GM18507 (cell line): Measurements from ENCODE around the gene DCX.
"Not testable (repeated sequence)": the region's sequence is repeated elsewhere in the genome, so short reads cannot be mapped to it uniquely, and the experiment has no call there.

Experiments used
- DNase-seq: peaks from one replicate; pipeline ENCODE4 v3.0.0; 2011; ENCODE audit warnings: low read depth; ENCODE audit not compliant: insufficient read length; ENCODE audit errors: extremely low spot score
- FAIRE-seq: peaks from 2 replicates; lab custom pipeline; 2011; peaks lifted over from hg19 to GRCh38; lab: Jason Lieb, UNC

Gene DCX

DNA sequence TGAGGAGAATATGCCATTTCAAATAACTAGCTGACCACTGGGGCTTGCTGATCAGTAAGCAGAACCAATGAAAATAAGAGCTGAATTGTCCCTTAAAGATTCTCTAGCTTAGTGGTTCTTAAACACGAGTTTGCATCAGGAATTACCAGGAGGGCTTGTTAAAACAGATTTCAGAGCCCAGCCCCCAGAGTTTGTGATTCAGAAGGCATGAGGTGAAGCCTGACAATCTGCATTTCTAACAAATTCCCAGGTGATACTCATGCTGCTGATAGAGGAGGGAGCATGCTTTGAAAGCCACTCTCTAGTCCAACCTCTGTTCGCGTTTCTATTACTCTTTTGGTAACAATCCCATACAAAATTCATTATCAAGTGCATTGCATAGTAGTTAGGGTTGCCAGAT is 35.5 kb downstream of the DCX start:
- no peak for FAIRE-seq

DNA sequence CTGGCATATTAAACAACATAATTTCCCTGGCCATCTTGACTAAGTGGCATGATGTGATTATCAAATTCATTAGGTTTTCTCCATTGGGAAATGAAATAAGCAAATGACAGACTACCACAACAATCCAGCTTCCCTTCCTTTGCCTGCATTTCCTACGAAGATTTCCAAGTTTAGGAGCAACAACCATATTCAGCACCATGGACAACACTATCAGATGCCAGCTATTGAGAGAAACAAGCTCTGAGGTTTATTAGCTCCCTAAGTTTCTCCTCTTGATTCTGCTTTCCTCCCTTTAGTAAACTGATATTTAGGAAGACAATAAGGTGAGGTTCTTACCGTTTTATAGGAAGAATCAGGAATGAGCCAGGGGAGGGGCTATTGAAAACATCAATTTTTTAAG is 36.2 kb downstream of the DCX start:
- DNase-seq (no peak), FAIRE-seq (no peak)

More for the DNA sequence above, 35.5 kb downstream of the DCX start:
- DNase-seq: no peak

DNA sequence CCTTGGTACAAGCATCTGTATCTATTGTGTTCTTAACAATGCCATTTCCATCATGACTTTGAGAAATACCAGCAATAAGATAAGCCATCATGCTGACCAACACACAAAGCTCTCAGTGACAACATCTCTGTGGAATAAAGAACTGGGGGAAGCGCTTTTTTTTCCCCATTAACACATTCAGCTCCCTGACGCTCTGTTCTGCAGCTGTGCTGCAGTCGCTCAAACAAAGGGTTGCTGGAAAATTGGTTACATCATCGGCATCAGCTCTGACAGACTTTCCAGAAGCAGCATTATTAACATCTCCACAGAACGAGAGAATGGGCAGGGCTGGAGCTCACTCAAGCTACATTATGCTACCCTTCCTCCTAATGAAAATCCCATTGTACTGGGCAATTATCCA is 39.9 kb downstream of the DCX start:
- DNase-seq (no peak), FAIRE-seq (no peak)

DNA sequence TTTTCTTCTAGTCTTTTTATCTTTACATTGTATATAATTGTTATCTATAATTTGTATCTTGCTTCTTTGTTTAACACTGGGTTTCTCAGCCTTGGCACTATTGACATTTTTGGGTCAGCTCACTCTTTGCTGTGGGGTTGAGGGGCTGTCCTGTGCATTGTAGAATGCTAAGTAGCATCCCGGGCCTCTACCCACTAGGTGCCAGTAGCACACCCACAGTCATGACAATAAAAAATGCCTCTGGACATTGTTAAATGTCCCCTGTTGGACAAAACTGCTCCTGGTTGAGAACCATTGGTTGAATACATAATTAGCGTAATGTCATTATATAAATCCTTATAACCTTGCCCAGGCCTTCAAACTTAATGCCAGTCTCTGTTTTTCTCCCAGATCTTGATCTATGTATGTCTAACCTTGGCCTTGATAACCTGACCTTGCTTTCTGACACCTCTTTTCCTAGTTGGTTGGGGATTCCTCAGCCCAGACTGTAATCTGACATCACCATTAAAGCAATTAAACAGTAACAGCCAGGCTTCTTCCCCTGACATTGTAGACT is 46.1 kb downstream of the DCX start:
- FAIRE-seq: no peak

DNA sequence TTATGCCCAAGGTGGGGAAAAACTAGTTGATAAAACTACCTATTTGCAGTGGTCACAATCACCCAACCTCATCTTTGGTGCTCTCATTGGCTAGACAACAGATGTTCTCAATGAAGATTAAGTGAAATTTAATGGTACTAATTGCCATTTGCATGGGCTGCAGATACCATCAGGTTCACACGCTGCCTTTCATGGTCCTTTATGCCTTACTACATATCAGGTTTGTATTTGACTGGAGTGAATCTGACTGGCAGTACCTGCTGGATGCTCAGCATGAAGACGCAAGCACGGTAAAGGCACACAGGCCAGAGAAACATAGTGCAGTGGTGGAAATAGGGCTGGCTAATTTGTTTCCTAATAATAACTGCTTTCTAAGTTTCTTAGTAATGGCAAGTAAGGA is 48.3 kb downstream of the DCX start:
- DNase-seq (no peak), FAIRE-seq (no peak)

More for the DNA sequence above, 46.1 kb downstream of the DCX start:
- DNase-seq: no peak

DNA sequence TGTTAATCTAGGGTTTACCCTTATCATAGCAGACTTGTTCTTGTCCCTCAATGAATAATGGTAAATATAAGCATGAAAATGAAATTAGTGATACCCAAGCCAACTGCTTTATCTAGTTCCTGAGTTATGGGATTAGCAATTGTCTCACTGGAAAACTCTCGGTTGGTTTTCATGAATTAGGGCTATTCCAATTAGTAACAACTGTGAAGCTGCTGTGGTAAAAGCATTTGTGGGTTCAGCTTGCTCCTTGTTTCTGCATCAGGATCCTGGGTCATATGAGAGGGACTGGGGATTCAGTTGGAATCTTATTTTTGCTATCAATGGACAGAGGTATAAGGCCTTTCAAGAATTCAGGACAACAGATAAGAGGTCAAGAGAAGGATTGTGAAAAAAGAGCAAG is 50.2 kb downstream of the DCX start:
- FAIRE-seq (no peak), DNase-seq (no peak)

DNA sequence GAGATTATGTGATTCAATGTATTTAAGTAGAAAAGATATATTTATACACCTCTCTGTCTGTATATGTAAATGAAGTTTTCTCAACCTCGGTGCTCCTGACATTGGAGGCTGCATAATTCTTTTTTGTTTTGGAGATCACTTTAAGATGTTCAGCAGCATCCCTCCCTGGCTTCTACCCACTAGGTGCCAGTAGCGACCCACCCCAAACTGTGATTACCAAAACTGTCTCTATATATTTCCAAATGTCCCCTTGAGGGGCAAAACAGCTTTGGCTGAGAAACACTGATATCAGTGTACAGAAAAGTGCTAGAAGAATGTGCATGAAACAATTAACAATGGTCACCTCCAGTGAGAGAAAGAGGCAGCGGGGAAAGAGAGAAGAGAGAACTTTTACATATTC is 51.2 kb downstream of the DCX start:
- FAIRE-seq: no peak

DNA sequence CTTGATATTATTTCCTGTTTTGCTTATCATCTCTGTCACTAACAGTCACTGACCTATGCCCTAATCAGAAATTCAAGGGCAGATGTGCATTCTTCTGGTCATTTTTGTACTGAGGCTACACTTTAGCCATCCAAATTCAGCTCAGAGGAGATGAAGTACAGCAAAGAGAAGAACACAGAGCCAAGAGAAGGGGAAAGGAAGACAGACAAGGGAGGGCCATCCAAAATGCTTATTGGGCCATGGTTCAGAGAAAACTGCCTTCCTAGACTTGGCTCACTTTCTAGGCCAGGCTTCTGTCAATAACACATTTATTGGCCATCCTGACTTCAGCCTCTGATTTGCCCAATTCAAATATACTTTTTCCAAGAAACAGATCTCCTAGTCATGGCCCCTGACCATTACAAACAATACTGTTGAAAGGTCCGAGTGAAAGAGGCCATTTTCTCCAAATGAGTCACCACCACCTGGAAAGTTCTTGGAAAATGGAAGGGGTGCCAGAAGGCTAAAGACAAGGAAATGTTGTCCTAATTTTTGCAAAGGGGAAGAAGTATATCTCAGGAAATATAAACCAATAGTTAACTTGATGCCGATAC is 56.4 kb downstream of the DCX start:
- DNase-seq (no peak), FAIRE-seq (no peak)

More for the DNA sequence above, 51.2 kb downstream of the DCX start:
- no peak for DNase-seq

DNA sequence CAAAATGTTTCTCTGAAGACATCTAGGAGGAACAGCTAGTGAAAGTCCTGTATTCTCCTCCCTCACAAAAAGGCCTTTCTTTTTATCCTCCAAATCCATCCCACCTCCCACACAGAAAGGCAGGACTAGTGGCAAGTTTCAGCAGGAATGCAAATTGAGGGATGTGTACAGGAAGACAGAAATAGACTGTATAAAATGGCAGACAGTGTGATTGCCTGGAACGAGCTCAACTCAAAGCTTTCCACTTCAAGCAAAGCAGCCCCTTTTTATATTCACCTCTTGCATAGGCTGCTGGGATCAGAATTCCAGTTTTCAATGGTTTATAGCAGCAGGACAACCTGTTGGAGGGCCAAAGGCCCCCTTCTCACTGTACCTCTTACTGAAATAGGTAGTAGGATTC is 57.5 kb downstream of the DCX start:
- DNase-seq: no peak
- no peak for FAIRE-seq

DNA sequence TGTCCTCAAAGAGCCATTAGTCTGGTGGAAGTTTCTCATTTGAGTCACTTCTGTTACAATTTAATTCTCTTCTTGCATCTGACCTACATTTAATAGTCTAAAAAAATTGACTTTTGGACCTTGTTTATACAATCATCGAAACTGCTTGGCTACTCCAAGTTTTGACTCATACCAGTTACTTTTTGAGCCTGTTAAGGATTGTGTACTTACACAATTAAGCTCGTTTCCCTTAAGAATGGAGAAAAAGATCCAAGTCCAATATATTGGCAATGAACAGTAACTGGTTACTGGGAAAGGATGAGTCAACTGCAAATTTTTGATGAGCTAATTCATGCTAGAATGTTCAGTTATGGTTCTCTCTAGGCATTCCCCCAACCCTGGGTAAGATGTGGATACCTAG is 58.2 kb downstream of the DCX start:
- DNase-seq (no peak), FAIRE-seq (no peak)

DNA sequence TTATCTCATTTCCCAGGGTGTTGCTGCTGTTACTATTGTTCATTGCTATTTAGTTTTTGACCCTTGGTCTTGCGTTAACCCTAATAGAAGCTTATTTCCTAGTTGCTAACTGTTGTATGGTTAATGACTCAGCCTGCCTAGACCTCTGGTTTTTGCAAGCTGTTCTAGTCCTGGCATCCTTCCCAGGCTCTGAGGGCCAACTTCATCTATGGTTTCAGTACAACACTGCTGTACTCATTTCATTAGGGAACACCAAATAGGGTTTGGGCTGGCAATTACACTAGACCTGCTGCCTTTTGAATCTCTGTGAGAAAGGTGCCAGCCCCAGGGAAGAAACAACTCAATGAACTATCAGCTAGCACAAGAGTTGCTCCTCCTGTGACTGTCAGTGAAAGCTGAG is 59.6 kb downstream of the DCX start:
- DNase-seq (no peak), FAIRE-seq (no peak)

DNA sequence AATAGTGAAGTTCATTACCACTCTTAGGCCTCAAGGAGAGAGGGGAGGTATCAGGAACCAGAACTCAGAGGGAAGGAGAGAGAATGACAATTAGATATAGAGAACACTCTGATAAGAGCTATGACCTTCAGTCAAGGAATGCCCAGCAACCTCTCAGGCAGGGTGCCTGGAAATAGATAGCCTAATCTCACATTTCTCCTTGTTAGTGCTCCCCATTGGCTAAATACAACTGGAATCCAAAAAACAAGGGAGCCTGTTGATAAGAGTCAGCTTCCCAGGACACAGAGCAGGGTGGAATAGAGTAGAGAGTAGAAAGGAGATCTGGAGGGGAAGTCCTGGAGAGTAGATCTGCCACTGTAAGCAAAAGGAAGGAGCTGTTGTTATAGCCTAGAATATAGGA is 62.1 kb downstream of the DCX start:
- FAIRE-seq (no peak), DNase-seq (no peak)

DNA sequence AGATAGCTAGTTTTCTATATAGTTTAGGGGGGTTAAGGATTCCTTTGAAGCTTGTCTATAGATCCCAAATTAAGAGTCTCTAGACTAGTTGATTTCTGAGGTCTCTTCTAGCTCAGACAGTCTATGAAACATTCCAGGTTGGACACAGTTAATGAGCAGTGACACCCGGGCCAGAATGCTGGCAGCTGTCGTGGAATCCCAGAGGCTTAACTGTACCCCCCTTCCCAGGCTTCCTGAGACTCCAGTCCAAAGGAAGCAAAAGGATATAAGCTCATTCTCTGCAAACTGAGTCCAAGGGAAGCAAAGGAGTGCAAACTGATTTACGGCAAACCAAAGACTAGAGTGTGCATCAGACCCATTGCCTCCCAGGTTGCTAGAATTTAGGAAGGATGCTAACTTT is 62.9 kb downstream of the DCX start:
- no peak for FAIRE-seq
- DNase-seq: no peak

DNA sequence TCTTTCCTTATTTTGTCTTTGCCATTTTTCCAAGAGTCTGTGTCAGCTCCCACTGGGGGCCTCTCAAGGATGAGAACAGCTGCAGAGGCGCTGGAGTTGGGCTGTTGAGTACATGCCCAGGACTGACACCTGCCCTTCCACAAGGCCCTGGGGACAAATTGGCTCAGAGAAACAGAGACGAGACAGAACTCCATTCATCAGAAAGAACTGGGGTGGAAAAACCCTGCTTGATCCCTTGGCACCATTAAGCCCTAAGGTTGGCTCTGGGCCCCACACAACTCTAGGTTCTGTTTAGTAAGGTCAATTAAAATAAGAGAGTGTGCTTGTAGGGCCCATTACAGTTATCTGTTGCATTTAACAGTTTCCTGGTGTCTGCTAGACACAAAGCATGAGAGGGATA is 63.6 kb downstream of the DCX start:
- FAIRE-seq (no peak), DNase-seq (no peak)

DNA sequence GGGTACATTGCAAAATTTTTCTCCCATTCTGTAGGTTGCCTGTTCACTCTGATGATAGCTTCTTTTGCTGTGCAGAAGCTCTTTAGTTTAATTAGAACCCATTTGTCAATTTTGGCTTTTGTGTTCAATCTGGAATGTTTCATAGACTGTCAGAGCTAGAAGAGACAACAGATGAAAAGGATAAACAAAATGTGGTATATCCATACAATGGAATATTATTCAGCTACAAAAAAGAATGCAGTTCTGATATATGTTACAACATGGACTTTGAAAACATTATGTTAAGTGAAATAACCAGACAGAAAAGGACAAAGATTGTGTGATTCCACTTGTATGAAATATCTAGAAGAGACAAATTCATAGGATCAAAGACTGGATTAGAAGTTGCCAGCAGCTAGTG is 65.8 kb downstream of the DCX start:
- DNase-seq, FAIRE-seq: not testable (repeated sequence)

DNA sequence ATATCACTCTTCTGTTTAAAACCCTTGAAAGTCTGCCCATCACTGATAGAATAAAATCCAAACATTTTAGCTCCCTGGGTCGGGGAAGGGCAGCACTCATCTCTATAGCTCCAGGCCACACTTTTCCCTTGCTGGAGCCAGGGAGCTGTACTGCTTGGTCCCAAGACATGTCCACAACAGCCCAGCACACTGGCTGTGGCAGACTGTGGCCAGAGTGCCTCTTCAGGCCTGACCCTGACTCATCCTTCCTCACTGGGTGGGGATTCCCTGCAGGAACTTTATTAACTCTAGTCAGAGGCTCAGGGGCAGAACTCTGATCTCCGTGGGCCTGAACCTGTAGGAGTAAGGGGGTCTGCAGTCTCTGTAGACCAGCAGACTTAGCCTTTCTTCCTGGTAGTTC is 71.9 kb downstream of the DCX start:
- DNase-seq: no peak
- no peak for FAIRE-seq

DNA sequence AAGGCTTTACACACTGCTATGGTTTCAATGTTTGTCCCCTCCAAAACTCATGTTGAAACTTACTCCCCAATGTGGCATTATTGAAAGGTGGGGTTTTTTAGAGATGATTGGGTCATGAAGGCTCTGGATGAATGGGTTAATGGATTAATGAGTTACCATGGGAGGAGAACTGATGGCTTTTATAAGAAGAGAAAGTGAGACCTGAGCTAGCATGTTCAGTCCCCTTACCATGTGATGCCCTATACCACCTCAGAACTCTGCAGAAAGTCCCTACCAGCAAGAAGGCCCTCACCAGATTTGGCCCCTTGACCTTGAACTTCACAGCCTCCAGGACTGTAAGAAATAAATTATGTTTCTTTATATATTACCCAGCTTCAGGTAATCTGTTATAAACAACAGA is 72.8 kb downstream of the DCX start:
- no peak for DNase-seq

DNA sequence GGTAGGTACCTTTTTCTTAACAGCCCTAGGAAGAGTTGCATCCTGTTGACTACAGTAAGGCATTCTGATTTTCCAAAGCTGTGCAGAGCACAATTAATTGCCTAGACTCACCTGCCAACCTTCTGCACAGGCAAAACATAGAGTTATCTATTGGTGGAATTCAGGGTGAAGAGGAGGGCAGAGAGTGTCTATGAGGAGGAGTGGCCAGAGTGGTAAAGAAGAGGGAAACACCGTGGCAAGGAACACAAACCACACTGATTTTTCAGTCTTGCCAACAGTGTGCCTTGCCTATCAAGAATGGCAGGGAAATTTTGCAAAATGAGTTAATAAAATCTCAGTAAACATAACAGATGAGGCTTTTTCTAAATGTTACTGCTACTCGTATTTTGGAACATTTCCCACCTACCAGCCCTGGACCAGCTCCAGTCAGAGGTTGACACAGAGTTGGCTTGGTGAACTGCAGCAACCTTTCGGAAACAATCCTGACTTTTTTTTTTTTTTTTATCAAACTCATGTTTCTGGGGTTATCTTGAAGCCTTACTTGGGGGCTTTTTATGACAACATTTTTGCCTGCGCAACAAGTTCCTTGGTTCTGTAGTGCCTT is 73.8 kb downstream of the DCX start:
- DNase-seq: no peak
- no peak for FAIRE-seq

More for the DNA sequence above, 72.8 kb downstream of the DCX start:
- FAIRE-seq: no peak

DNA sequence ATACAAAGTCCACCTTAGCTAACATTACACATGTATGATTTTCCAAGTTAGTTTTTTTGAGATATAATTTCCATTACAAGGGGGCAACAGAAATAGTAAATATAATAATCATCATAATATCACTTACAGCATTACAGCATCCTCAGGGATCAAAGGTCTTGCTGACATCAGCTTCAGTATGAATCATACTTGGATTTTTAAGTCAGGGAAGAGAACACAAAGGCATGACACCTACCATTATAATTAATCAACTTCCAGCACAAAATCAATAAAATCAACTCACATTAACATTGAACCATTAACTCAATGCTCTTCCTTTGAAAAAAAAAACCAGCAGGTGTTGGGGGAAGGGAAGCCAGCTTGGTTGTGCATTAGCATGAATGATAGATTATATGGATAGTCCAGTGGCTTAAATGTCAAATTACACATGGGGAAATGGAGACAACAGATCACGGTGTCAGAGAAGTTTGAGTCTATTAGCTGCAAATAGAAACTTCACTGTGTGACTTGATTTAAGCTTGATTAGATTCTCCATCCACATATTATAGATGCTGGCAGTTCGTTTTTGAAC is 74.8 kb downstream of the DCX start:
- FAIRE-seq (no peak), DNase-seq (no peak)

DNA sequence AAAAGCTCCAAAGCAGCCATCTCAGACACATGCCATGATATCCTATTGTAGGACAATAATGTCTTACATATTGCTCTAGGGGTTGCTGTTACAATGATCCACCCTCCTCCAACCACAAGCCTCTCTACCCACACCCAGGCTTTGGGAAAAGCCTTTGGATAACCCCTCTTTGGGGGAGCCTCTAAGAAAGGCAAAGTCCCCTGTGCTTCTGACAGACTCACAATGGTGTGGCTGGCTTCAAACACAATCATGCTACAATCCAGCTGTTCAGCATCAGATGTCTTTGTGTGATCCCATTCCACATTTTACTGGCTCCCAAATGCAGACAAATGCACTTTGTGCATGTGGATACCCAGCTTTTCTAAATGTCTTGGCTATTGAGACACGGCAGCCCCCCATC is 75.9 kb downstream of the DCX start:
- DNase-seq (no peak), FAIRE-seq (no peak)

DNA sequence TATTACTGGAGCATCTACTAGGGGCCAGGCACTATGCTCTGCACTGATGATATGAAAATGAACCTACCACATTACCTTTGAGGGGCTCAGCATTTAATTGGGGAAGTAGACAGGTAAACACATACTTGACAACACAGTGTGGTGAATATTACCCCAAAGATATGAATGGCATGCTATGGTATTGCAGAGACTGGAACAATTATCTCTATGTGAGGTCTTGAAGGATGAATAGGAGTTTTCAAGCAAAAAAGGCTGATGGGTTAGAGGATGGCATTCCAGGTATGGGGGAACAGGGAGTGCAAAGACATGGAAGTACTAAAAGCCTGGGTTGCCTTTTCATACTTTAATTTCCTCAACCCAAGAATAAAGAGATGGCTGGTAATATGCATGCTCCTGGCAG is 82.6 kb downstream of the DCX start:
- no peak for FAIRE-seq
- DNase-seq: no peak
